HG03196 (cell line): ENCODE measurements around the gene WDR82.

Source experiments
- ATAC-seq: cut with Tn5 transposase; IDR thresholded peaks from one replicate; pipeline ENCODE4 v1.9.1; 2021; ENCODE audit not compliant: unreplicated experiment

Gene WDR82

DNA sequence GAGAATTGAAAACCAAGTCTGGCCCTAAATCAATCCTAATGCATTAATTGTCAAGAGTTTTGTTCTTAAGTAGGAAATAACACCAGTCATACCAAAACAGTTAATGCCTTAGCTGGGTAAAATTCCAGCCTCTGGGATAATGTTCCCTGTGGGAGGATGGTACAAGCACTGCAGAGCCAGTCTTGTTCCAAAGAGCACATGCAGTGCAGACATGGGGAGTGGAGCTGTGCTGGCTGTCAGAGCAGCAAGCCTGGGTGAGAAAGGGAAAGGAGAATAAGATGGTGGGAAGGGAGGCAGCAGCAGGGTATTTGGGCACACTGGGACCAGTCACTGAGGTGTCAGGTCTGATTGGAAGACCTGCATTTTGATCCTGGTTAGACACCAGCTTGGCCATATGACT is 68.4 kb downstream of the WDR82 start:
- no peak for ATAC-seq

- ATAC-seq = no peak
Observed at GRCh38 chr3:52208556-52208955, 69.9 kb downstream of the WDR82 start.

- ATAC-seq = no peak
Observed at GRCh38 chr3:52205727-52206372, 72.6 kb downstream of the WDR82 start.
